WTC11 (cell line): ENCODE measurements around the gene GNS.

Source experiments
- CTCF ChIP-seq: fragments of 200-600 bp; IDR thresholded peaks from 2 replicates; pipeline ENCODE4 v1.8.0; 2022; ENCODE audit warnings: antibody characterized with exemption
- ETV6 ChIP-seq: sonication (generic); formaldehyde crosslinking; IDR thresholded peaks from 2 replicates; pipeline ENCODE4 v1.8.1; 2022; ENCODE audit warnings: mild to moderate bottlenecking, missing genetic modification reagents
- MAX ChIP-seq: sonication (generic); formaldehyde crosslinking; IDR thresholded peaks from 2 replicates; pipeline ENCODE4 v1.8.0; 2022; ENCODE audit warnings: mild to moderate bottlenecking, missing genetic modification reagents
- STAT6 ChIP-seq: sonication (generic); formaldehyde crosslinking; conservative IDR thresholded peaks from 2 replicates; pipeline ENCODE4 v1.8.1; 2023; ENCODE audit warnings: mild to moderate bottlenecking, low read depth, missing genetic modification reagents, moderate library complexity
- USF2 ChIP-seq: sonication (generic); formaldehyde crosslinking; IDR thresholded peaks from 2 replicates; pipeline ENCODE4 v1.8.1; 2023; ENCODE audit warnings: mild to moderate bottlenecking, missing genetic modification reagents, moderate library complexity
- TF ChIP-seq, protein P1 (sequence below): sonication (generic); formaldehyde crosslinking; conservative IDR thresholded peaks from 2 replicates; pipeline ENCODE4 v1.8.1; 2022; ENCODE audit warnings: mild to moderate bottlenecking, missing genetic modification reagents
- TF ChIP-seq, protein P2 (sequence below): sonication (generic); formaldehyde crosslinking; IDR thresholded peaks from 2 replicates; pipeline ENCODE4 v1.8.1; 2022; ENCODE audit warnings: low read depth, missing genetic modification reagents, borderline replicate concordance

GRCh38 chr12:64733857-64734256 lies 25.3 kb downstream of the GNS start:
- TF ChIP-seq USF2 (CRISPR knock-in tag) (no peak), ETV6 (CRISPR knock-in tag) (no peak), CTCF (no peak), MAX (CRISPR knock-in tag) (no peak), STAT6 (no peak)
- TF ChIP-seq, protein P1, sequence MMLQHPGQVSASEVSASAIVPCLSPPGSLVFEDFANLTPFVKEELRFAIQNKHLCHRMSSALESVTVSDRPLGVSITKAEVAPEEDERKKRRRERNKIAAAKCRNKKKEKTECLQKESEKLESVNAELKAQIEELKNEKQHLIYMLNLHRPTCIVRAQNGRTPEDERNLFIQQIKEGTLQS = no peak
- TF ChIP-seq, protein P2, sequence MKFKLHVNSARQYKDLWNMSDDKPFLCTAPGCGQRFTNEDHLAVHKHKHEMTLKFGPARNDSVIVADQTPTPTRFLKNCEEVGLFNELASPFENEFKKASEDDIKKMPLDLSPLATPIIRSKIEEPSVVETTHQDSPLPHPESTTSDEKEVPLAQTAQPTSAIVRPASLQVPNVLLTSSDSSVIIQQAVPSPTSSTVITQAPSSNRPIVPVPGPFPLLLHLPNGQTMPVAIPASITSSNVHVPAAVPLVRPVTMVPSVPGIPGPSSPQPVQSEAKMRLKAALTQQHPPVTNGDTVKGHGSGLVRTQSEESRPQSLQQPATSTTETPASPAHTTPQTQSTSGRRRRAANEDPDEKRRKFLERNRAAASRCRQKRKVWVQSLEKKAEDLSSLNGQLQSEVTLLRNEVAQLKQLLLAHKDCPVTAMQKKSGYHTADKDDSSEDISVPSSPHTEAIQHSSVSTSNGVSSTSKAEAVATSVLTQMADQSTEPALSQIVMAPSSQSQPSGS = no peak
